Peyer's patch (tissue), 4 donors: ENCODE results near the gene ZNF302. TPM values are rescaled to one million over a fixed set of nuclear protein-coding genes. Genes with fewer than 3 reads are reported as not detected.
"Not testable (repeated sequence)": the region's sequence is repeated elsewhere in the genome, so short reads cannot be mapped to it uniquely, and the experiment has no call there.

Experiments
- DNase-seq, 3 donors: peaks; one replicate each; pipeline ENCODE4 v3.0.0-alpha.2; 2017 to 2019
- H3K27ac ChIP-seq, 4 donors: fragments of 200-600 bp; sonication (generic); one replicate each; pipeline ENCODE4 v1.5.1; 2016 to 2019
- H3K27me3 ChIP-seq, 2 donors: fragments of 200-600 bp; sonication (generic); one replicate each; pipeline ENCODE4 v1.5.1; 2019
- H3K36me3 ChIP-seq, 3 donors: fragments of 200-600 bp; sonication (generic); one replicate each; pipeline ENCODE4 v1.5.1; 2016 to 2019
- H3K4me1 ChIP-seq, 4 donors: fragments of 200-600 bp; sonication (generic); one replicate each; pipeline ENCODE4 v1.5.1; 2016 to 2019
- H3K4me3 ChIP-seq, 4 donors: fragments of 200-600 bp; sonication (generic); 1 replicate in 3 of 4; 2 replicates in 1 of 4; pipeline ENCODE4 v1.5.1; 2016 to 2019; ENCODE audit warnings: mild to moderate bottlenecking in 1 of 4
- H3K9me3 ChIP-seq, 4 donors: fragments of 200-600 bp; sonication (generic); one replicate each; pipeline ENCODE4 v1.5.1; 2016 to 2019; ENCODE audit warnings: mild to moderate bottlenecking in 1 of 4
- POLR2A ChIP-seq, 2 donors: fragments of 450-650 bp; IDR thresholded peaks; one replicate each; pipeline ENCODE4 v1.5.1; 2017; ENCODE audit warnings: antibody characterized with exemption in 2 of 2, mild to moderate bottlenecking in 2 of 2, moderate library complexity in 2 of 2
- total RNA-seq, 4 donors: library from RNA; depleted of rRNA; stranded (reverse); fragments of >200 nt; gene quantifications; one replicate each; pipeline ENCODE4 v1.1.0, GENCODE V29; 2016
- TF ChIP-seq, protein P1 (sequence below), 6 experiments: fragments of 450-650 bp in 4 of 6; fragments of 200-600 bp in 2 of 6; sonication (generic) in 1 of 6; IDR thresholded peaks; one replicate each; pipeline ENCODE4 v1.5.1; 2017 to 2019; ENCODE audit warnings: antibody characterized with exemption in 6 of 6, mild to moderate bottlenecking in 3 of 6, moderate library complexity in 1 of 6

The ZNF302 gene
- total RNA-seq, 4 donors from 2014 or later: 17.3 to 28.4 (median 25.0) TPM

DNA sequence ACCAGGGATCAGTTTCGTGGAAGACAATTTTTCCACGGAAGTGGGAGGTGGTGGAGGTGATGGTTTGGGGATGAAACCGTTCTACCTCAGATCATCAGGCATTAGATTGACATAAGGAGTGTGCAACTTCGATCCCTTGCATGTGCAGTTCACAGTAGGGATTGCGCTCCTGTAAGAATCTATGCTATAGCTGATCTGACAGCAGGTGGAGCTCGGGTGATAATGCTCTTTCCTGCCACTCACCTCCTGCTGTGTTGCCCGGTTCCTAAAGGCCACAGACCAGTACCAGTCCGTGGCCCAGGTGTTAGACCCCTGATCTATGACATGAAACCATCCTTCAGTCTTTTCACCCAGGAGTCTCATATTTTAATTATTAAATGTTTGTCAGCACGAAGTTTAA, 4.0 kb downstream of the ZNF302 start:
- peaks cover 0 to 8% (median 0%) of the 10 kb centered on the region in 4 donors for H3K4me1 ChIP-seq
- peaks cover 0 to 52% (median 8%) of the 10 kb centered on the region in 4 donors for H3K9me3 ChIP-seq
- TF ChIP-seq, protein P1, sequence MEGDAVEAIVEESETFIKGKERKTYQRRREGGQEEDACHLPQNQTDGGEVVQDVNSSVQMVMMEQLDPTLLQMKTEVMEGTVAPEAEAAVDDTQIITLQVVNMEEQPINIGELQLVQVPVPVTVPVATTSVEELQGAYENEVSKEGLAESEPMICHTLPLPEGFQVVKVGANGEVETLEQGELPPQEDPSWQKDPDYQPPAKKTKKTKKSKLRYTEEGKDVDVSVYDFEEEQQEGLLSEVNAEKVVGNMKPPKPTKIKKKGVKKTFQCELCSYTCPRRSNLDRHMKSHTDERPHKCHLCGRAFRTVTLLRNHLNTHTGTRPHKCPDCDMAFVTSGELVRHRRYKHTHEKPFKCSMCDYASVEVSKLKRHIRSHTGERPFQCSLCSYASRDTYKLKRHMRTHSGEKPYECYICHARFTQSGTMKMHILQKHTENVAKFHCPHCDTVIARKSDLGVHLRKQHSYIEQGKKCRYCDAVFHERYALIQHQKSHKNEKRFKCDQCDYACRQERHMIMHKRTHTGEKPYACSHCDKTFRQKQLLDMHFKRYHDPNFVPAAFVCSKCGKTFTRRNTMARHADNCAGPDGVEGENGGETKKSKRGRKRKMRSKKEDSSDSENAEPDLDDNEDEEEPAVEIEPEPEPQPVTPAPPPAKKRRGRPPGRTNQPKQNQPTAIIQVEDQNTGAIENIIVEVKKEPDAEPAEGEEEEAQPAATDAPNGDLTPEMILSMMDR (IDR thresholded peaks at IDR 0.05): no peak
- TF ChIP-seq POLR2A (IDR thresholded peaks at IDR 0.05): no peak
- no peak for DNase-seq
- no peak overlapping the region for H3K4me3 ChIP-seq
- H3K36me3 ChIP-seq: peaks cover 0 to 61% (median 0%) of the 10 kb centered on the region in 3 donors
- H3K27me3 ChIP-seq: no peaks in the 10 kb centered on the region
- no peak overlapping the region for H3K27ac ChIP-seq

DNA sequence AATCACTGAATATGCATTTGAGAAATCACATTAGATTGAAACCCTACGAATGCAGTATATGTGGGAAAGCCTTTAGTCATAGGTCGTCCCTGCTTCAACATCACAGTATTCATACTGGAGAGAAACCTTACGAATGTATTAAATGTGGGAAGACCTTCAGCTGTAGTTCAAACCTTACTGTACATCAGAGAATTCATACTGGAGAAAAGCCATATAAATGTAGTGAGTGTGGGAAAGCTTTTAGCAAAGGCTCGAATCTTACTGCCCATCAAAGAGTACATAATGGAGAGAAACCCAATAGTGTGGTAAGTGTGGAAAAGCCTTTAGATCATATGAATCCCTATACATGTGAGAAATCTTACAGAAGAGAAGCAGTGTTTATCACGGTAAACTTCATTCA, 7.8 kb downstream of the ZNF302 start:
- H3K4me3 ChIP-seq, DNase-seq, H3K27me3 ChIP-seq, H3K4me1 ChIP-seq, H3K27ac ChIP-seq: not testable (repeated sequence)
- H3K9me3 ChIP-seq: peaks cover 0 to 54% (median 15%) of the 10 kb centered on the region in 4 donors
- H3K36me3 ChIP-seq: peaks cover 0 to 46% (median 0%) of the 10 kb centered on the region in 3 donors

DNA sequence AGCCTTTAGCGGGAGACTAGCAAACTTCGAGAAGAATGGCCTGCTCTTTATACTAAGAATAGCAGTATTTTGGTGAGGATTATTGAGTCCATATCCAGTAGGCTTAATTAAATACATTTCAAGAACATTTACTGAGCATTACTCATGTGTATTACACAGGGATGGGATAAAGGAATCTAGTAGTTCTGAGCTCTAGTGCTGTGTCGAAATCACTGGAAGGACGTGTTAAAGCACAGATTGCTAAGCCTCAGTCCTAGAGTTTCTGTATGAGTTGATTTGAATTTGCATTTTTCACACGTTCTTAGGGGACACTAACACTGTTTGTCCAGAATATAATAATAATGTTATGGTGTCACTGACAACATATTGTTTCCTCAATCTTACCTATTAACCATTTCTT, 9.0 kb downstream of the ZNF302 start:
- TF ChIP-seq, protein P1 (IDR thresholded peaks at IDR 0.05): no peak
- no peak for TF ChIP-seq POLR2A (IDR thresholded peaks at IDR 0.05)
- Histone ChIP-seq H3K27ac (no peak overlapping the region), H3K36me3 (peaks cover 0 to 34% (median 0%) of the 10 kb centered on the region in 3 donors), H3K4me3 (no peak overlapping the region), H3K4me1 (no peaks in the 10 kb centered on the region), H3K27me3 (no peaks in the 10 kb centered on the region), H3K9me3 (peaks cover 0 to 51% (median 15%) of the 10 kb centered on the region in 4 donors)
- no peak for DNase-seq

DNA sequence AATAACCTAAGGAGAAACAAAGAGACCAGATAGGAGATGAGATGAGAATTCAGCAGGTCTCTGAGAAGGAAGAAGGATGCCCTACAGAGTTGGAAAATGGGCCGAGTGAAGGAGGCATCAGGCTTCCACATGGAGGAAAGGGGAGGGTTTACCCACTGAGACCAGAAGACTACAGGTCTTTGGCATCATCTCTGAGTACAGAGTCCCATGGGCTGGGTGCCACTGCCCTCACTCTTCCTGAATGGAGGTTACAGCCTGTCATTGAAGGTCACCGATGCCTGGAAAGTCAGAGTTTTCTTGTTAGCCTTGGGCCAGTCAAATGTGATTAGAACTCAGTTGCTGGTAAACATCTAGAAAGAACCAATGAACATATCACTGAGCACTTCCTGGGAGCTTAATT, 9.9 kb downstream of the ZNF302 start:
- Histone ChIP-seq H3K4me1 (no peaks in the 10 kb centered on the region), H3K27me3 (no peaks in the 10 kb centered on the region), H3K27ac (no peak overlapping the region), H3K4me3 (no peak overlapping the region), H3K36me3 (peaks cover 0 to 25% (median 0%) of the 10 kb centered on the region in 3 donors), H3K9me3 (peaks cover 0 to 42% (median 15%) of the 10 kb centered on the region in 4 donors)
- no peak for TF ChIP-seq POLR2A (IDR thresholded peaks at IDR 0.05)
- DNase-seq: no peak

DNA sequence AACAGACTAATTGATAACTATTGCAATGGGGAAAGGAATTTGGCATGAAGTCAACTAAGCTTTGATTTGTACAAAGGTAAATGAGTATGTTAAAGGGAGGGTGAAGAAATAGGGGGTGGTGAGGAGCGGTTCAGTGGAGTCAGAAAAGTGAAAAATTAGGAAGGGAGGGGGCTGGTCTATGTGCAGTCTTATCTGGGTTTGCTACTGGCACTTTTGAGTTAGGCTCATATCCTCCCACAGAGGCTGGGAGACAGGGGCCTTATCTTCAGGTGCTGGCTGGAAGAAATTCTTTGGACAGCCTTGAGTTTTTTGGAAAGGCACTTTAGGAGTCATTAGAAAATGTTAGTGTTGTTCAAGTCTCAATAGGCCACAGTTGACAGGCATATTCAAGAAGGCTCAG, 11.1 kb downstream of the ZNF302 start:
- Histone ChIP-seq H3K27ac (no peak overlapping the region), H3K9me3 (peaks cover 0 to 32% (median 15%) of the 10 kb centered on the region in 4 donors)
- no peak for TF ChIP-seq POLR2A (IDR thresholded peaks at IDR 0.05)
- TF ChIP-seq, protein P1 (IDR thresholded peaks at IDR 0.05): no peak

DNA sequence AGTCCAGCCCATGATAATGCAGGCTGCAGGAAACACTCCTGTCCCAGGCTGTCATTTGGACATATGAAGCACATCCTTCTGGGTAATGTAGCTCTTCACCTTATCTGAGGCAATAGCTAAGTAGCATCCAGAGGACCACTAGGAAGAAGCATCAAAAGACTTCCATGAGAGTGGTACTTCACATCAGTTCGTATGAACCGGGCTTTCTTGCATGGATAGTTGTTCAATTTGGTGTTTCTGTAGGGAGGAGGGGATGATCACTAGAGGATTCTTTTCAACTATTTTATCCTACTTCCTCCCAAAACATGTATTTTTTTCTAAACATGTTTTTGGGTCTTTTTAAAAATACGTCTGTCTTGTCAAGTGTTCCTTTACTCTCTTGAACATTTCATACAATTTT, 12.9 kb downstream of the ZNF302 start:
- no peak overlapping the region for H3K4me3 ChIP-seq
- H3K36me3 ChIP-seq: no peaks in the 10 kb centered on the region
- peaks cover 0 to 19% (median 11%) of the 10 kb centered on the region in 4 donors for H3K9me3 ChIP-seq
- H3K27me3 ChIP-seq: no peaks in the 10 kb centered on the region
- DNase-seq: no peak
- no peaks in the 10 kb centered on the region for H3K4me1 ChIP-seq
- no peak overlapping the region for H3K27ac ChIP-seq
- TF ChIP-seq POLR2A (IDR thresholded peaks at IDR 0.05): no peak
- TF ChIP-seq, protein P1 (IDR thresholded peaks at IDR 0.05): no peak

More for the DNA sequence above, 11.1 kb downstream of the ZNF302 start:
- H3K36me3 ChIP-seq: peaks cover 0 to 13% (median 0%) of the 10 kb centered on the region in 3 donors
- no peaks in the 10 kb centered on the region for H3K4me1 ChIP-seq
- H3K4me3 ChIP-seq: no peak overlapping the region
- no peak for DNase-seq
- no peaks in the 10 kb centered on the region for H3K27me3 ChIP-seq

DNA sequence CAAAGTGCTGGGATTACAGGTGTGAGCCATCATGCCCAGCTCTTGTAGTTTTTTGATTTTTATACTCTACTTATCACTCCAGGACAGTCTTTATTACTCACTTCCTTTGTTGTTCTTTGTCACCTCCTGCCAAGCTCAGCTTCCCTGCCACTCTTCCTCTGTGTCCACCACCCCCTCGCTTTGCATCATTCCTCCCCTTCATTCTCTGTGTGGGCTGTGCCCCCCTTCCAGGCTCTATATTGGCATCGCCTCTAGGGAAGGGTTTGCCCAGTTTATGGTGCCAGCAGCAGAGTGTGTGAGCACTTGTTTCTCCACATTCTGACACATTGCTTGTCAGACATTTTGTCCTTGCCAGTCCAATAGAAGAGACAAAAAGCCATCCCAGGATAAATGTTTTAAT, 15.1 kb downstream of the ZNF302 start:
- DNase-seq: no peak
- Histone ChIP-seq H3K27ac (no peak overlapping the region), H3K27me3 (no peaks in the 10 kb centered on the region), H3K4me3 (no peak overlapping the region), H3K36me3 (no peaks in the 10 kb centered on the region), H3K4me1 (no peaks in the 10 kb centered on the region), H3K9me3 (peaks cover 0 to 3% (median 1%) of the 10 kb centered on the region in 4 donors)
- TF ChIP-seq, protein P1 (IDR thresholded peaks at IDR 0.05): no peak
- no peak for TF ChIP-seq POLR2A (IDR thresholded peaks at IDR 0.05)
